ENCODE measurements around the gene IAPP. TPM values are rescaled to one million over a fixed set of nuclear protein-coding genes. Genes with fewer than 3 reads are reported as not detected.

The IAPP gene
- total RNA-seq (not detected), polyA plus RNA-seq (under 1 TPM in 1 of 2 donors, not detected in 1; 0.01 TPM)
- long read RNA-seq, donor 1 = 0 reads
- long read RNA-seq, donor 2 = 0 reads
- long read RNA-seq, donor 3 = 0 reads
- long read RNA-seq, donor 4 = 0 reads
- long read RNA-seq, donor 5 = 0 reads

DNA sequence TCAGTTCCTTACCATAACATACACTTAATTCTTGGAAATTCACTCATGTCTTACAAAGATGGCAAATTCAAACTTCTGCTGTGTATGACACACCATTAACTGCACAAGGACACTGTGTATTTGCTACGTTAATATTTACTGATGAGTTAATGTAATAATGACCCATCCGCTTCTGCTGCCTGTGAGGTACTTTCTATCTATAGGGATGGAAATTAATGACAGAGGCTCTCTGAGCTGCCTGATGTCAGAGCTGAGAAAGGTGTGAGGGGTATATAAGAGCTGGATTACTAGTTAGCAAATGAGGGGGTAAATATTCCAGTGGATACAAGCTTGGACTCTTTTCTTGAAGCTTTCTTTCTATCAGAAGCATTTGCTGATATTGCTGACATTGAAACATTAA, at the start of gene IAPP:
IAPP (plus strand) TSS at position 301 of the 400 bp plus-strand sequence. CDS start 450 bp downstream, outside the sequence.
- no peaks in the 10 kb centered on the region for H3K4me1 ChIP-seq (ENCODE audit: control insufficient read depth in 5 of 5, insufficient read depth in 5 of 5, low read length in 5 of 5)
- peaks cover 0 to 2% (median 0%) of the 10 kb centered on the region in 3 donors for H3K27me3 ChIP-seq (ENCODE audit: control insufficient read depth in 3 of 3, insufficient read depth in 3 of 3, low read length in 2 of 3)
- DNase-seq = no peak
- TF ChIP-seq, protein P1, sequence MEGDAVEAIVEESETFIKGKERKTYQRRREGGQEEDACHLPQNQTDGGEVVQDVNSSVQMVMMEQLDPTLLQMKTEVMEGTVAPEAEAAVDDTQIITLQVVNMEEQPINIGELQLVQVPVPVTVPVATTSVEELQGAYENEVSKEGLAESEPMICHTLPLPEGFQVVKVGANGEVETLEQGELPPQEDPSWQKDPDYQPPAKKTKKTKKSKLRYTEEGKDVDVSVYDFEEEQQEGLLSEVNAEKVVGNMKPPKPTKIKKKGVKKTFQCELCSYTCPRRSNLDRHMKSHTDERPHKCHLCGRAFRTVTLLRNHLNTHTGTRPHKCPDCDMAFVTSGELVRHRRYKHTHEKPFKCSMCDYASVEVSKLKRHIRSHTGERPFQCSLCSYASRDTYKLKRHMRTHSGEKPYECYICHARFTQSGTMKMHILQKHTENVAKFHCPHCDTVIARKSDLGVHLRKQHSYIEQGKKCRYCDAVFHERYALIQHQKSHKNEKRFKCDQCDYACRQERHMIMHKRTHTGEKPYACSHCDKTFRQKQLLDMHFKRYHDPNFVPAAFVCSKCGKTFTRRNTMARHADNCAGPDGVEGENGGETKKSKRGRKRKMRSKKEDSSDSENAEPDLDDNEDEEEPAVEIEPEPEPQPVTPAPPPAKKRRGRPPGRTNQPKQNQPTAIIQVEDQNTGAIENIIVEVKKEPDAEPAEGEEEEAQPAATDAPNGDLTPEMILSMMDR (IDR thresholded peaks at IDR 0.05; ENCODE audit: control extremely low read depth, extremely low read depth) = no peak
- WGBS, 2 donors = 81 to 93% methylated on average over 2 of the region's 2 CpGs
- ATAC-seq (ENCODE audit: insufficient read depth, low FRiP score) = no peak
- H3K4me3 ChIP-seq = no peak within 1 kb of the TSS
- no peak within 1 kb of the TSS for H3K9ac ChIP-seq (ENCODE audit: insufficient read depth in 1 of 2, low read length in 2 of 2)
- H3K36me3 ChIP-seq (ENCODE audit: control insufficient read depth in 4 of 4, insufficient read depth in 4 of 4, low read length in 4 of 4) = no peaks in the 10 kb centered on the region
- no peaks in the 10 kb centered on the region for H3K9me3 ChIP-seq (ENCODE audit: control insufficient read depth in 4 of 4, insufficient read depth in 3 of 4, low read length in 3 of 4)
- H3K27ac ChIP-seq (ENCODE audit: low read depth in 1 of 2, low read length in 1 of 2) = no peak within 1 kb of the TSS

DNA sequence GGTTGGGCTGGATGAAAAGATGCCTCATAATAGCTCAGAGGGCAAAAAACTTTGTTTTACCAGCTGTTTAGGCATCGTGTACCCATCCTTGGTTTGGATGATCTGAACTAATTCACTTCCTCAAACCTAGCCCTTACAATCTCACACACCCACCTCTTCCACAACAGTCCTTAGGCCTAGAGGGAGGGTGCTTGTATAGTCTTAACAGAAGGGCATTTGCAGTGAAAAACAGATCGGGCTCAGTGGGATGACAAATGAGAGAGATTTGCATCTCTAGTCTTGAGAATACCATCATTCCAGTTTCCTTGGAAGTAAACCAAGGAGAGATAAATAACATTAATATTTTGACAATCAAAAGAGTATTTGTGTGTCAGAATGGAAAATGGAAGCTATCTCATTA, 49.0 kb upstream of the IAPP start:
- no peak for ATAC-seq (ENCODE audit: insufficient read depth, low FRiP score)
- DNase-seq = no peak
- Histone ChIP-seq H3K9me3 (ENCODE audit: control insufficient read depth in 4 of 4, insufficient read depth in 3 of 4, low read length in 3 of 4) (peaks cover 0 to 13% (median 9%) of the 10 kb centered on the region in 4 donors), H3K4me1 (ENCODE audit: control insufficient read depth in 5 of 5, insufficient read depth in 5 of 5, low read length in 5 of 5) (no peaks in the 10 kb centered on the region), H3K4me3 (no peak overlapping the region), H3K27ac (ENCODE audit: low read depth in 1 of 2, low read length in 1 of 2) (no peak overlapping the region), H3K27me3 (ENCODE audit: control insufficient read depth in 3 of 3, insufficient read depth in 3 of 3, low read length in 2 of 3) (no peaks in the 10 kb centered on the region), H3K9ac (ENCODE audit: insufficient read depth in 1 of 2, low read length in 2 of 2) (no peak overlapping the region), H3K36me3 (ENCODE audit: control insufficient read depth in 4 of 4, insufficient read depth in 4 of 4, low read length in 4 of 4) (no peaks in the 10 kb centered on the region)
- WGBS, 2 donors = 46 to 49% methylated on average over 2 of the region's 2 CpGs
- TF ChIP-seq, protein P1 (IDR thresholded peaks at IDR 0.05; ENCODE audit: control extremely low read depth, extremely low read depth) = no peak

- Histone ChIP-seq H3K36me3 (ENCODE audit: control insufficient read depth in 4 of 4, insufficient read depth in 4 of 4, low read length in 4 of 4) (no peaks in the 10 kb centered on the region), H3K4me1 (ENCODE audit: control insufficient read depth in 5 of 5, insufficient read depth in 5 of 5, low read length in 5 of 5) (no peaks in the 10 kb centered on the region), H3K9ac (ENCODE audit: insufficient read depth in 1 of 2, low read length in 2 of 2) (no peak overlapping the region), H3K9me3 (ENCODE audit: control insufficient read depth in 4 of 4, insufficient read depth in 3 of 4, low read length in 3 of 4) (peaks cover 0 to 16% (median 9%) of the 10 kb centered on the region in 4 donors), H3K27ac (ENCODE audit: low read depth in 1 of 2, low read length in 1 of 2) (no peak overlapping the region), H3K4me3 (no peak overlapping the region), H3K27me3 (ENCODE audit: control insufficient read depth in 3 of 3, insufficient read depth in 3 of 3, low read length in 2 of 3) (no peaks in the 10 kb centered on the region)
- WGBS, 2 donors = 32 to 39% methylated on average over 1 of the region's 1 CpG
- TF ChIP-seq, protein P1 (IDR thresholded peaks at IDR 0.05; ENCODE audit: control extremely low read depth, extremely low read depth) = no peak
- DNase-seq (no peak), ATAC-seq (ENCODE audit: insufficient read depth, low FRiP score) (no peak)
Observed at GRCh38 chr12:21324551-21324950, 48.2 kb upstream of the IAPP start.

- DNase-seq (no peak), ATAC-seq (ENCODE audit: insufficient read depth, low FRiP score) (no peak)
- H3K4me1 ChIP-seq (ENCODE audit: control insufficient read depth in 5 of 5, insufficient read depth in 5 of 5, low read length in 5 of 5) = no peaks in the 10 kb centered on the region
- H3K27me3 ChIP-seq (ENCODE audit: control insufficient read depth in 3 of 3, insufficient read depth in 3 of 3, low read length in 2 of 3) = no peaks in the 10 kb centered on the region
- H3K27ac ChIP-seq (ENCODE audit: low read depth in 1 of 2, low read length in 1 of 2) = no peak overlapping the region
- H3K4me3 ChIP-seq = no peak overlapping the region
- no peaks in the 10 kb centered on the region for H3K36me3 ChIP-seq (ENCODE audit: control insufficient read depth in 4 of 4, insufficient read depth in 4 of 4, low read length in 4 of 4)
- H3K9me3 ChIP-seq (ENCODE audit: control insufficient read depth in 4 of 4, insufficient read depth in 3 of 4, low read length in 3 of 4) = peaks cover 0 to 16% (median 11%) of the 10 kb centered on the region in 4 donors
- H3K9ac ChIP-seq (ENCODE audit: insufficient read depth in 1 of 2, low read length in 2 of 2) = no peak overlapping the region
- TF ChIP-seq, protein P1 (IDR thresholded peaks at IDR 0.05; ENCODE audit: control extremely low read depth, extremely low read depth) = no peak
Observed at GRCh38 chr12:21328578-21328977, 44.1 kb upstream of the IAPP start.

Measured in lung (tissue), 16 donors.